DMS 273 (cell line): ENCODE data around the gene GPR141.
"Not testable (repeated sequence)": the region's sequence is repeated elsewhere in the genome, so short reads cannot be mapped to it uniquely, and the experiment has no call there.

Experiments
- DNase-seq: peaks from one replicate; lab custom pipeline; 2025; ENCODE audit not compliant: unreplicated experiment; lab: John Stamatoyannopoulos, UW

The GPR141 gene

DNA sequence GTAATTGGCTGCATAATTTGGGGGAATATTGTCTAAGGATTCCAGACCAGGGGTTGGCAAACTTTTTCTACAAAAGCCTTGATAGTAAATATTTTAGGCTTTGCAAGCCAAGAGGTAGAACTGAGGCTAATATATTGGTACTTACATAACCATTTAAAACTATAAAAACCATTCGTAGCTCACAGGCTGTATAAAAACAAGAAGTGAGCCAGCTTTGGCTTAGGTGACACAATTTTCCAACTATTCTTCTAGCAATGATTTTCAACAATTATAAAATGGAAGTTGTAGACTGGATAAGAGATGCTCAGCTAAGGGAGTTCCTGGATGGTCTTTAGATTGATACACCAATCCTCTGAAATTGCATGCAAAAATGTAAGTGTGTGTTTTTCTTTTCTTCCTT lies 1.4 kb downstream of the GPR141 start:
- no peak for DNase-seq

DNA sequence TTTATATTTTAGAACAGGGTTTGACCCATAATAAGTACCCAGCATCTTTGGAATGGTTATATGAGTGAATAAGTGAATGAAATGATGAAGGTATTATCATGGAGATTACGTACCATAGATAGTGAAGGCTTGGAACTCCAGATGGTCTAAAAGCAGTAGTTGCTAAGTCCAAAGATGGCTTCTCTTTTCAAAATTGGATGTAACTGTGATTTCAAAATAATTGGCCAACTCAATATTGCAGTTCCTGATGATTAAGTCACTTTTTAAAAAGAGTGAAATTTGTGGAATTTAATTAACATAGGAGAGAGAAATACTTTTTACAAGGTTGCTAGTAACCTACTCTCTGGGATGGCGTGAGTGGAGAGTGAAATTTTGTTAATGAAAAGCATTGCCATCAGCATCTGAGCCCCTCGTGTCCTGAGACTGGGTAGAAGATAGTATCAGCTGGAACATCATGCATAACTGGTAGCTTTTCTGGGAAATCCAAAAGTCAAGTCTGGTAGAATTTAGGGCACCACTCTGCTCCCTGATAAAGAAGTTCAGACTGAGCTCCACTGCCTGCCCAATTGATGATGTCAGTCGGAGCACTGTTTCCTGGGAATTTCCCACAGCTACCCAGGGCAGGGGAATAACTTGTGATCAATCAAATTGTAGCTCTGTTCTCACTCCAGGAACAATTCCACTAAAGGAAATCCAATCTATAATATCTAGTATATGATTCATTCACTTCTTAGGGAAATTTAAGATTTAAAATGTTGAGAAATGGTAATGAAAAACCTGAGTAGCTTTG lies 3.2 kb downstream of the GPR141 start:
- DNase-seq: no peak

DNA sequence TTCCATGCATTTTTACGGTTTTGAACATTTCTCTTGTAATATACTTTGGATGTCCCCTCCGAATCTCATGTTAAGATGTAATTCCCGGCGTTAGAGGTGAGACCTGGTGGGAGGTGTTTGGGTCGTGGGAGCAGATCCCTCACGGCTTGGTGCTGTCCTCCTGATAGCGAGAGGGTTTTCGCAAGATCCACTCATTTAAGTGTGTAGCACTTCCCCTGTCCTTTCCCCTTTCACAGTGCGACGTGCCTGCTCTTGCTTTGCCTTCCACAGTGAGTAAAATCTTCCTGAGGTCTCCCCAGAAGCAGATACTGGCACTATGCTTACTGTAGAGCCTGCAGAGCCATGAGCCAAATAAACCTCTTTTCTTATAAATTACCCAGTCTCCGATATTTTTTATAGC lies 6.6 kb downstream of the GPR141 start:
- no peak for DNase-seq

DNA sequence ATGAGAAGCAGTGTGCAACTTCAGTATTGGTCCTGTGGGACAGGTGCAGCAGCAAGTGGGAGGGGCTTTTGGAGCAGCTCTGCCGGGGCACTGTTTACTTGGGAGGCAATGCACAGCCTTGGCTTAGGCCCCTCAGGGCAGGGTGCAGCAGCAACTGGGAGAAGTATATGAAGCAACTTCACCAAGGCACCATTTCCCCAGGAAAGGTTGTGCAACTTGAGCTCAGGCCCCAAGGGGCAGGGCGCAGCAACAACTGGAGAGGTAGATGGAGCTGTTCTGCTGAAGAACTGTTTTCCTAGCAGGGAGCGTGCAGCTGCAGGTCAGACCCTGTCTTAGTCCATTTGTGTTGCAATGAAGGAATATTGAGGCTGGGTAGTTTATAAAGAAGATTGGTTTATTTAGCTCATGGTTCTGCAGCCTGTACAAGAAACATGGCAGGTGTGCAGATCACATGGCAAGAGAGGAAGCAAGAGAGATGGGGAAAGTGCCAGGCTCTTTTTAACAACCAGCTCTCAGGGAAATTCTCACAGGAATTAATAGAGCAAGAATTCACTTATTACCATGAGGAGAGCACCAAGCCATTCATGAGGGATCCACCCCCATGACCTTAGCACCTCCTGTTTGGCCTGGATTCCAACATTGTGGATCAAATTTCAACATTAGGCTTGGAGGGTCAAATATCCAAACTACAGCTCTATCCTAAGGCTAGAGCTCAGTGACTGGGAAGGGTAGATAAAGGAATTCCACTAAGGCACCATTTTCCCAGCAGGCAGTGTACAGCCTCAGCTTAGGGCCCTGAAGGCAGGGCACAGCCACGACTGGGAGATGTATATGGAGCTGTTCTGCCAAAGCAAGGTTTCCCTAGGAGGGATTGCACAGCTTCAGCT lies 10.9 kb downstream of the GPR141 start:
- peak; percentile 60 for DNase-seq

DNA sequence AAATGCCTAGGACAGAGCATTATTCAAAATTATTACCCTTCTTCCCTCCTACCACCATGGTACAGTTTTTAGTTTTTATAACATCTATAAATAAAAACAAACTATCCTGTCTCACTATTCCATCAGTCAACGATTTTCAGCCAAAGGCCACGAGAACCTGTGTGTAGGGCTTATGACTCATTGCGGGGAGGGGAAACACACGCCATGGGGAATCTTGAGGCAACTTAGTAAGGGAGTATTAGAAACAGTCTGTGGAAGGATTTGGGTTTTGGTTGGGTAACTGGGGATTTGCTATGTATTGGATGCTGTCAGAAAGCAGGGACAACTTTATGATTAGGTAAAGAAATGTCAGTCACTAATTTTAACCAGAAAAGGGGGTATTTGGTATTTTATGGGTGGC lies 14.7 kb downstream of the GPR141 start:
- DNase-seq: no peak

DNA sequence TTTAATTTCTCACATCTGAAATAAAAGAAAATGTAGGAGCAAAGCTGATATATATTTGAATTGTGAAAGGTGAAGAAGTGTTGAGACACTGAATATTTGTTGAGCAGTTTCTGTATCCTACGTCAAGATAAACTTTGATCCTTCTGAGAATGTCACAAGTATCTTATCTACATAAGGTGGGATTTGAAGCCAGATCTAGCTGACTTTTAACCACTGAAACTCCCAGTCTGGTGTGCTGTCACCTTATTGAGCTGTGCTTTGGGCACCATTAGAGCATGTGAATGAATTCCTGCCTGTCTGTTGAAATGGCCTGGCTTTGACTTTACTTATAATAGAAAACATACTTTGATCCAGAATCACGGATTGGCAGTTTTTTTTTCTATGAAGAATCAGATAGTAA lies 15.2 kb downstream of the GPR141 start:
- no peak for DNase-seq

DNA sequence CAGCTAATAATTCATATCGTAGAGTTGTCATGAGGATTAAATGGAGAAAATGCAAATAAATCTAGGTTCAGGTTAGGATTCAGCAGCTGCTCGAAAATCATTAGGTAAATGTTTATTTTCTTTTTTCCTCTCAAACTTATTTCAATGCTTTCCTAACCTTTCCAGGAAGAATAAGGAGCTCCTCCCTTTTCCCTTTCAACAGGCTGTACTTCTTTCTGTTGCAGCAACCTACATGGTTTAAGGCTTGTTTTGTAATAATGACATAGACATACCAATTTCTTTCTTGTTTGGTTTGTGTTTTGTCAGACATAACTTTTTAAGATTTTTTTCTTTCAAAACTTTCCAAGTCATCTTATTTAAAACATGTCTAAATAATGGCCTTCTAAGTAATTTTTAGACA lies 18.2 kb downstream of the GPR141 start:
- DNase-seq: no peak

DNA sequence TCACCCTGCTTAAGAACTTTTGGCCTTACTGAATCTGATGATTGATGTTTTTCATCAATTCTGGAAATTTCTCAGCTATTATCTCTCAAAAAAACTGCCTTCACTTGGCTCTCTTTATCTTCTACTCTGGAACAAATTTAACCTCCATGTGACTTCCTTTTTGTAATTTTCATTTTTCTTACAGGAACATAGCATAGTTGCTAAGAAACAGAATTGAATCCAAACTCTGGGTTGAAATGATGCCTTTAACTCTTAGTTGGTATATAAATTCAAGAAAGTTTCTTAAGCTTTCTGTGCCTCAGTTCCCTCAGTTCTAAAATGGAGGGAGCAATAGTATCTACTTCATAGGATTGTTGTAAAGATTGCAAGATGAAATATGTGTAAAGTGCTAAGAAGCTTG lies 19.8 kb downstream of the GPR141 start:
- no peak for DNase-seq

DNA sequence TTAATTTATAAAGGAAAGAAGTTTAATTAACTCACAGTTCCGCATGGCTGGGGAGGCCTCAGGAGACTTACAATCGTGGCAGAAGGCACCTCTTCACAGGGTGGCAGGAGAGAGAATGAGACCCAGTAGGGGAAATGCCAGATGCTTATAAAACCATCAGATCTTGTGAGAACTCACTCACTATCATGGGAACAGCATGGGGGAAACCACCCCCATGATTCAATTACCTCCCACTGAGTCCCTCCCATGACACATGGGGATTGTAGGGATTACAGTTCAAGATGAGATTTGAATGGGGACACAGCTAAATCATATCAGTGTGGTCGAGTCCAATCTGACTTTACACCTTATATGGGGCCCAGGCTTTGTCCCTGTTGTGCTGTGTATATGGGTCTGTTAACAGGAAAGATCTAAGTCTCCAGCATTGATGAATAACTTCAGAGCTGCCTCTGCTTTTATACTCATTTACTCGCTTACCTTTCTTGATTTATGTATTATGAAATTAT lies 20.8 kb downstream of the GPR141 start:
- DNase-seq: not testable (repeated sequence)

DNA sequence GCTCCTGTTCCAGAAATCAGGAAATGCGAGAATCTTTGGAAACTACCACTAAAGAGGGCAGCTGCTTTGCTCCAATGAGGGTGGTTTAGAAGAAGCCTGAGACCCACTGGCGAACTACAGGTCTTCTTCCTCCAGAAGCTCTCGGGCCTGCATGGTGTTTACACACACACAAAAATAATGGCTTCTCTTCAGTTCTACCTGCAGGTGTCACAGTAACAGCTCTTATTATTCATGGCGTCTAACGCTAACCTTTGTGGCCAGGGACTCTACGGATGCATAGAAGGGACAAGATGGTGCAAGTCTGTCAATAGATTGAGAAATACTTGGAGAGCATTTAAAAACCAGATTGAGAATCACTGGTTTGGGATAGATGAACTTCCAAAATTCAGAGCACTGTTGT lies 22.4 kb downstream of the GPR141 start:
- no peak for DNase-seq

DNA sequence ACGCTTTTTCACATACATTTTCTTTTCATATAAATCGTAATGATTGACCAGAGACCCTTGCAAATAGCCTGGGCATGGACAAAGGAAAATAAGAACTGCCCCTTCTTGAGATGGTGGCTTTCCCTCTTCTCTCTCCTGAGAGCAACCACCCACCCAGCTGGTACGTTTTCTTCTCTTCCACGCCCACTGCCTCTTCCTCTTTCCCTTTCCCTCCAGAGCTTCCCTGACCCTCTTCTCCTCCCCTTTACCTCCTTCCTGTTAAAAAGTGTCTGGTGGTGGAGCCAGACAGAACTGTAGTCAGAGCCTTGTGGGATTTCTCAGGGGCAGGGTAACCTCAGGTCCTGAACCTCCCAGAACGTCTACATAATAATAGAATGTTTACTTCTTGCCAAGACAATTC lies 23.2 kb downstream of the GPR141 start:
- DNase-seq: no peak

DNA sequence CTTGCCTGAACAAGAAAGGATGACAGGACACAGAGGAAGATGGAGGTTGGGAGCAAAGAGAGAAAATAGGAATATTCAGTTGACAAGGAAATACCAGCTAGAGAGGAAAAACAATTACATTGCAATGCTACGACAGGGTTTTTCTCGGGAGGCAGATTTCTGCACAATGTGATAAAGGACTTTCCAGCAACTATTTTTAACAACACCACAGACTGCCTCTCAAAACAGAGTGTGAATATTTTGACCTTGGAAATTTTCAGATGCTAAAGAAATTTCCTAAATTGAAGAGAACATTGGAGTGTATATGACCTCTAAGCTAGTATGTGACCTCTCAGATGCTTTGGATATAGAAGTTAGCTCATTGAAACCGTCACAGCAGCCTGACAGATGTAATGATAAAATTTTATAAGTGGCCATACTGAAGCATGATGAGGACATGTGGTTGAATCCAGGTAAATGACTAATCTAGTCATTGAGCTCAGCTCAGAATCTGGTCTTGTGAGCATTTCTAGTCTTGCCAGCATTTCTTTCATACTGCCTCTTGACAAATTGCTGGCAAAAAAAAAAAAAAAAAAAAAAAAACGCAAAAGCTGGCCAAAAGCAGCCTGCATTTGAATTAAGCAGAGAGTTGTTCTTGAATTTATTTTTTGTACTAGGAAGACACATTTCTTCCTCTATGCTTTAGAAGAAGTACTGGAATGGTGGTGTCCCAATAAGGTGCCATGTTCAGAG lies 24.4 kb downstream of the GPR141 start:
- DNase-seq: no peak

DNA sequence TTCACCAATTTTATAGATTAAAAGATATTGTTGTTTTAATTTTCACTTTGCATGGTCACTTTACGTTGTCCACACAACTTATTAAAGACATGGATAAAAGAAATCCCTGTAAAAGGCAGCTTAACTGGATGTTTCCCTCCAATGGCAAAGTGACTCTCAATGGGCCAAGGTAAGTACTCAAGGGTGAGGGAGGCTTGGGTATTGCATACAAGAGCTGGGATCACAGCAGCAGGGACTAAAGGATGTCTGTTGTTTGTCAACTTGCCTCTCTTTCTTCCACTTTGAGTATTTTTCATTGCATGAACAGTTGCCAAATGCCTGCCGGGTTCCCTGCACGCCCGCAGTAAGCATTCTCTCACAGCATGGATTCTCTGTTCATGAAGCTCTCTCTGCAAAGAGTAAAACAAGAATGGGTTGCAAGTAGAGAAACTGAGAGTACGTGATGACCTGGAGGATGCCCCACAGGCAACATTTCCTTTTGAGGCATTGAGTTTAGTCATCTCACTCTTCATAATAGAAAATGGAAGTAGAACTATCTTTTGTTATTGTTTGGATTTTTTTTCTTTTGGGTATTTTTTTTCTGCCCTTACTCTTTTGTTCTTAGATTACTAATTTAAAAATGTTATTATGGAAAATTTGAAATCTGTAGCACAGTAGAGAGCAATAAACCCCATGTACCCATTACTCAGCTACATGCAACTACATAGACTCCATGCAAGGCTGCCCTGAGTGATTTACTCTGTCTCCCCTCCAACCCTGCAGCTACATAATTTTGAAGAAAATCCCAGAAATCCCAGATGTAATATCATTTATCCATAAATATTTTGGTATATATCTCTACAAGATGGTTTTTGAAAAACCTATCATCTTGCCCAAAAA lies 26.3 kb downstream of the GPR141 start:
- no peak for DNase-seq

DNA sequence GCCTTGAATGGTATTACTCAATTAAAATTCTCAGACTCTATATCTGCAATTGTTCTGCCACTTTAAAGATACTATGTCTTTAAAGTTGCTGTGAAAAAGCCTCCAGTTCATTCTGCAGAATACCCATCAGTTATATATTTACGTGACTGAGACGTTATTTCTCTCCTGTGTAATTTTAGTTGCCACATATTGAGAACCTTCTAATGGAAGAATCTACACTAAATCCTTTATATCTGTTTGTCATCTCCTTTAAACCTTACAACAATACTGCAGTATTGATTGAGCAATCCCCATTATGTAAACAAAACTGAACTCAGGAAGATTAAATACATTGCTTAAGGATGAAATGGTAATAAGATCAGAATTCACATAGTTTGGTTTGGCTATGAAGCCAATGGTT lies 30.0 kb downstream of the GPR141 start:
- DNase-seq: no peak

DNA sequence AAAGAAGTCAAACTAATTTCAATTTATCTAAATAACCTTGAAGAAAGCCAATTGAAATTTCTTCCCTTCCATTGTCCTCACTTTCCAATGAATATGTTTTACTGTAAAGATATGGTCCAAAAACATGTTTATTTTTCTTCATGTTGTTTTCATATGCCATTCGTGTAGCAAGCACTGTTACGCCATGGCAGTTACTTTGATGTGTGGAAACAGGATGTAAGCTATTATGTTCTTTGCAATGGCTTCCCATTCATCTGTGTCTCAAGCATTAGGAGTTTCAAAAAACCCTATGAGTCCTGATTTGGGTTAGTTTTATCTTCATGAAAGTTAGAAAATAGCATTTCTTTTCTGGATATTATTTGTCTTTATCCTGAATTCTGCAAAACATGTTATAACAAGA lies 31.0 kb downstream of the GPR141 start:
- DNase-seq: no peak

DNA sequence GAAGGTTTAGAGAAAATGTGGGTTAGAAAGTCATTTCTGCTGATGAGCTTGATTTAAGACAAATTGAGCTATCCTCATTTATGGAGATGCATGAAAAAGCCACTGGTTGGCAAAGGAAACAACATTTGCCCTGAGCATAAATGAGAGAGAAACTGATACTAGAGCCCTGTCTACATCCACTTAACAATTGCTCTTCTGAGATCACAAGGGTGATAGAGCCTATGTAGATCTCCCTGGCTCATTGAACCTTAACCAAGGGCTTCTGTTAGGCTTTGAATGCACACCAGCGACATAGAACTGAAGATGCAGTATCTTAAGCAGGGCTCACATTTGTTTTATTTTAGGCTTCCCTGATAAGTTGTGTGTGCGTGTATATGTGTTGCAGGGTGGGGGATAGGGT lies 35.0 kb downstream of the GPR141 start:
- DNase-seq: no peak

DNA sequence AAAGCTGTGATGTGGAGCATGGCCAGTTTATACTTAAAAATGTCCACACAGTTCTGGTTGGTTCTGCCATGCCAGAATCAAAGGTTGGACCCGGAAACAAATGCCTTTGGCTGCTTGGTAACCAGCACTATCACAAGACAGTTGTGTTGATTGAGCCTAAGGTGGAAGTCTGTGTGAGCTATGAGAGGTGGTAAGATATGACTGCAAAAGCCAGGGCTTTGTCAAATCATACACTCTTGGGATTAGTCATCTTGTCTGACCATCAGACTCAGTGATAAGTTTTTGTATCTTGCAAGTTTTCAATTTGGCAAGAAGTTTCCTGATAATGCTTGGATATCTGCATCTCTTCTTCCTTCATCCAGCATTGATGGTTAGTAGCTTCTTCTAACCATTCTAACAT lies 35.5 kb downstream of the GPR141 start:
- DNase-seq: no peak

DNA sequence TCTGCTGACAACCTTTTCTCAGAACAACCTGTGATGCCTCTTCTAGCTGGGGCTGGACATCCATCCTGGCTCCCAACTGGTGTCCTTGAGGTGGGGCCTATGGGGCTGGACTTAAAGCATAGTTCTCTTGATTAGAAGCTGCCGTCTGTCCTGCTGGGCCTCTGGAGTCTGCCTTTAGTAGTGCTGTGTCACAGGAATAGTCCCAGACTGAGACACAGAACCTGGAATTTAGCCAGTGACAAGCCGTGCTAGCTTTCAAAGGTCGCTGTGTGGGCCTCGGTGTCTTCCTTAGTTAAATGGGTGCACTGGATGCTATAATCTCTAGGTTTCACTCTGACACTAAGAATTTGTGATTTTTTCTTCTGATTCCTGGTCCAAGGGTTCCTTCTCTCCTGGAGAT lies 41.2 kb downstream of the GPR141 start:
- no peak for DNase-seq

DNA sequence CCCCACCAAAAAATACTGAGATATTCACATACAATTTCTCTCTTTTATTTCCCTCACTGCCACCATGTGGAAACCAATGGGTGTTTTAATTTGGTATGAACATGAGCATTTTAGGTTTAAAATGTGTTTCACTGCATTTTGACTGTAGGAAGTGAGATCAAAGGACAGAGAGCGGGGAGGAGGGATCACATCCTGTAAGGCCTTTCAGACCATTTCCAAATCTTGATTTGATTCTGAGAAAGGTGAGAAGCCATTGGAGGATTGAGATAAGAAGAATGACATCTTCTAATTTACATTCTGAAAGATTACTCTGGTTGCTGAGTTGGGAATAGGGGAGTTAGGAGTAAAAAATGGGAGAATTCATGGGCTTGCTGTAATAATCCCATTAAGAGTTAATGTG lies 42.5 kb downstream of the GPR141 start:
- DNase-seq: no peak

DNA sequence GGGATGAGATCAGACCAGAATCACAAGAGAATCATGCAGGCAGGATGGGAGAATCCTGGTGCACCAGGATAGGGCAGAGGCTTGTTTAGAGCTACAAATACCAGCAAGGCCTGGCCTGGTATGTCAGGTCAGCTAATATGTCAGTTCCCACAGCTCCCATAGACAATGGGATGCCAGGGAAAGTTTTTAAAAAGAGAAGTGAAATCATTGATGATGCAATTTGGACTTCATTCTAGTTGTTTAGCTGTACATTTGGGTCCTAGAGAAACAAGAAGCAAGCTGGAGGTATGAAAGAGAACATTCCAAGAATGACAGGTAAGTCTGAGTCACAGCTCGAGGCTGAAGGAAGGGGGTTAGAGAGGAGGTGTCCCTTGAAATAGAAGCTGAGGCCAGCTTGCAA lies 45.2 kb downstream of the GPR141 start:
- DNase-seq: no peak

DNA sequence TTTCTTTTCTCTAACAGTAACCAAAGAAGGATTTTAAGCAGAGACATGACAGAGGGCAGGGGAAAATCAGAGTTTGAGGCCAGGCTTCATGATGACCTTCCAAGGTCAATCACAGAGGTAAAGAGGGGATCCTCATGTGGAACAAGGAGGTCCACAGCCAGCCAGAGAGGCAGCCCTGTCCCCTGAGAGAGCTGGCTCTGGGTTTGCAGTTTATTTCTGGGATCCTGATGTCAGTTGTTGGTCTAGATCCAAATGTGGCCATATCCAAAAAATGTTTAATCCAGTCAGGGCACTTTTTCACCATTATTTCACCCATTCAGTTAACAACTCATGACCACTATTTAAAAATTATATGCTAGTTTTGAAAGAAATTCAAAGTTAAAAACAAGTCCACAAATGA lies 45.6 kb downstream of the GPR141 start:
- DNase-seq: no peak
